ENCODE measurements around the gene GDF15. TPM values are rescaled to one million over a fixed set of nuclear protein-coding genes. Genes with fewer than 3 reads are reported as not detected.
"Not testable (repeated sequence)": the region's sequence is repeated elsewhere in the genome, so short reads cannot be mapped to it uniquely, and the experiment has no call there.

The GDF15 gene
- polyA plus RNA-seq, 1 donor from 2014 or later, result not detected

DNA sequence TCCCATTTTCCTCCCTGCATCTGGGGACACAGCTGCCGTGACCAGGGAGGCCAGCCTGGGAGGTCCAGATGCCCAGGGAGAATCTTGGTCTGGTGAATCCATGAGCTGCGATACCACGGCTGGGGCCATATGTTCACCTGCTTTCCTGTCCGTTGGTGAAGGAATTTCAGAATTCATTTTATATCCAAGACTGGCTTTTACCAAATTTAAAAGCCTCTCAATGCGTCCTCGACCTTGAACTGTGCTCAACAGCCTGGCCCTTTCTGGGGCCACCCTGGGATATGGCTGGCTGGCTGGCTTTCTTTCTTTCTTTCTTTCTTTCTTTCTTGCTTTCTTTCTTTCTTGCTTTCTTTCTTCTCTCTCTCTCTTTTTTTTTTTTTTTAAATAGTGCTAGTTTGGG lies 22.2 kb upstream of the GDF15 start:
- TF ChIP-seq EZH2 (IDR thresholded peaks at IDR 0.05; ENCODE audit: borderline replicate concordance, insufficient read depth, low read length, poor library complexity, severe bottlenecking) (no peak), RAD21 (conservative IDR thresholded peaks at IDR 0.05) (no peak), EP300 (conservative IDR thresholded peaks at IDR 0.05; ENCODE audit: poor library complexity, severe bottlenecking) (no peak), POLR2AphosphoS5 (IDR thresholded peaks at IDR 0.05) (no peak), SMC3 (conservative IDR thresholded peaks at IDR 0.05; ENCODE audit: poor library complexity) (no peak), MXI1 (conservative IDR thresholded peaks at IDR 0.05; ENCODE audit: poor library complexity, severe bottlenecking) (no peak), TAF1 (IDR thresholded peaks at IDR 0.05; ENCODE audit: low read depth) (no peak)
- TF ChIP-seq, protein P1, sequence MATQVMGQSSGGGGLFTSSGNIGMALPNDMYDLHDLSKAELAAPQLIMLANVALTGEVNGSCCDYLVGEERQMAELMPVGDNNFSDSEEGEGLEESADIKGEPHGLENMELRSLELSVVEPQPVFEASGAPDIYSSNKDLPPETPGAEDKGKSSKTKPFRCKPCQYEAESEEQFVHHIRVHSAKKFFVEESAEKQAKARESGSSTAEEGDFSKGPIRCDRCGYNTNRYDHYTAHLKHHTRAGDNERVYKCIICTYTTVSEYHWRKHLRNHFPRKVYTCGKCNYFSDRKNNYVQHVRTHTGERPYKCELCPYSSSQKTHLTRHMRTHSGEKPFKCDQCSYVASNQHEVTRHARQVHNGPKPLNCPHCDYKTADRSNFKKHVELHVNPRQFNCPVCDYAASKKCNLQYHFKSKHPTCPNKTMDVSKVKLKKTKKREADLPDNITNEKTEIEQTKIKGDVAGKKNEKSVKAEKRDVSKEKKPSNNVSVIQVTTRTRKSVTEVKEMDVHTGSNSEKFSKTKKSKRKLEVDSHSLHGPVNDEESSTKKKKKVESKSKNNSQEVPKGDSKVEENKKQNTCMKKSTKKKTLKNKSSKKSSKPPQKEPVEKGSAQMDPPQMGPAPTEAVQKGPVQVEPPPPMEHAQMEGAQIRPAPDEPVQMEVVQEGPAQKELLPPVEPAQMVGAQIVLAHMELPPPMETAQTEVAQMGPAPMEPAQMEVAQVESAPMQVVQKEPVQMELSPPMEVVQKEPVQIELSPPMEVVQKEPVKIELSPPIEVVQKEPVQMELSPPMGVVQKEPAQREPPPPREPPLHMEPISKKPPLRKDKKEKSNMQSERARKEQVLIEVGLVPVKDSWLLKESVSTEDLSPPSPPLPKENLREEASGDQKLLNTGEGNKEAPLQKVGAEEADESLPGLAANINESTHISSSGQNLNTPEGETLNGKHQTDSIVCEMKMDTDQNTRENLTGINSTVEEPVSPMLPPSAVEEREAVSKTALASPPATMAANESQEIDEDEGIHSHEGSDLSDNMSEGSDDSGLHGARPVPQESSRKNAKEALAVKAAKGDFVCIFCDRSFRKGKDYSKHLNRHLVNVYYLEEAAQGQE (IDR thresholded peaks at IDR 0.05; ENCODE audit: borderline replicate concordance), result no peak
- TF ChIP-seq, protein P2, sequence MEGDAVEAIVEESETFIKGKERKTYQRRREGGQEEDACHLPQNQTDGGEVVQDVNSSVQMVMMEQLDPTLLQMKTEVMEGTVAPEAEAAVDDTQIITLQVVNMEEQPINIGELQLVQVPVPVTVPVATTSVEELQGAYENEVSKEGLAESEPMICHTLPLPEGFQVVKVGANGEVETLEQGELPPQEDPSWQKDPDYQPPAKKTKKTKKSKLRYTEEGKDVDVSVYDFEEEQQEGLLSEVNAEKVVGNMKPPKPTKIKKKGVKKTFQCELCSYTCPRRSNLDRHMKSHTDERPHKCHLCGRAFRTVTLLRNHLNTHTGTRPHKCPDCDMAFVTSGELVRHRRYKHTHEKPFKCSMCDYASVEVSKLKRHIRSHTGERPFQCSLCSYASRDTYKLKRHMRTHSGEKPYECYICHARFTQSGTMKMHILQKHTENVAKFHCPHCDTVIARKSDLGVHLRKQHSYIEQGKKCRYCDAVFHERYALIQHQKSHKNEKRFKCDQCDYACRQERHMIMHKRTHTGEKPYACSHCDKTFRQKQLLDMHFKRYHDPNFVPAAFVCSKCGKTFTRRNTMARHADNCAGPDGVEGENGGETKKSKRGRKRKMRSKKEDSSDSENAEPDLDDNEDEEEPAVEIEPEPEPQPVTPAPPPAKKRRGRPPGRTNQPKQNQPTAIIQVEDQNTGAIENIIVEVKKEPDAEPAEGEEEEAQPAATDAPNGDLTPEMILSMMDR (IDR thresholded peaks at IDR 0.05; ENCODE audit: poor library complexity, severe bottlenecking), result no peak
- no peaks in the 10 kb centered on the region for H4K20me1 ChIP-seq (ENCODE audit: insufficient read depth)
- H3K9ac ChIP-seq (ENCODE audit: low read length), result no peak overlapping the region
- H3K27me3 ChIP-seq (ENCODE audit: insufficient read depth, low read depth, low read length), result no peaks in the 10 kb centered on the region
- no peaks in the 10 kb centered on the region for H3K9me2 ChIP-seq (ENCODE audit: insufficient read depth, low read length)
- no peak overlapping the region for H3K27ac ChIP-seq (ENCODE audit: low read length)
- no peak overlapping the region for H3K4me2 ChIP-seq (ENCODE audit: low read length)
- H3K9me3 ChIP-seq (ENCODE audit: low read length), result no peaks in the 10 kb centered on the region
- H2AFZ ChIP-seq (ENCODE audit: low read depth, low read length), result no peak overlapping the region
- no peaks in the 10 kb centered on the region for H3K36me3 ChIP-seq (ENCODE audit: insufficient read depth, low read length)
- no peak overlapping the region for H3K4me3 ChIP-seq (ENCODE audit: low read length)
- H3F3A ChIP-seq (ENCODE audit: insufficient read depth, low read length, poor library complexity, severe bottlenecking), result no peaks in the 10 kb centered on the region
- no peaks in the 10 kb centered on the region for H3K79me2 ChIP-seq (replicated peaks; ENCODE audit: insufficient read depth, low read length)

DNA sequence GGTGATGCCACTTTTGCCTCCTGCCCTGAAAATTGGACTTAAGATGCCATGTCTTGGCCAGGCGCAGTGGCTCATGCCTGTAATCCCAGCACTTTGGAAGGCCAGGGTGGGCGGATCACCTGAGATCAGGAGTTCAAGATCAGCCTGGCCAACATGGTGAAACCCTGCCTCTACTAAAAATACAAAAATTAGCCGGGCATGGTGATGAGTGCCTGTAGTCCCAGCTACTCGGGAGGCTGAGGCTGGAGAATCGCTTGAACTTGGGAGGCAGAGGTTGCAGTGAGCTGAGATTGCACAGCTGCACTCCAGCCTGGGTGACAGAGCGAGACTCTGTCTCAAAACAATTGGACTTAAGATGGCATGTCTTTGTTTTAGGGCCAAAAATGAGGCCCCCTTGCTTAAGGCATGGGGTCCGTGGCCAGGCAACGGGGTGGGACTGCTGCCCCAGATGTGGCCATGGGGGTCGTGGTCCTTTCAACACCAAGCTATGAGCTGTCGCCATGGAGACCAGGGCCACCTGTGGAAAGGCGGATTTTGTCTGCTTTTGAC lies 21.6 kb upstream of the GDF15 start:
- H3K9ac ChIP-seq (ENCODE audit: low read length); H3K9me2 ChIP-seq (ENCODE audit: insufficient read depth, low read length); H3K9me3 ChIP-seq (ENCODE audit: low read length); H3F3A ChIP-seq (ENCODE audit: insufficient read depth, low read length, poor library complexity, severe bottlenecking); H4K20me1 ChIP-seq (ENCODE audit: insufficient read depth); H3K4me2 ChIP-seq (ENCODE audit: low read length); H2AFZ ChIP-seq (ENCODE audit: low read depth, low read length); H3K27me3 ChIP-seq (ENCODE audit: insufficient read depth, low read depth, low read length); H3K27ac ChIP-seq (ENCODE audit: low read length); H3K4me3 ChIP-seq (ENCODE audit: low read length); H3K36me3 ChIP-seq (ENCODE audit: insufficient read depth, low read length); H3K79me2 ChIP-seq (replicated peaks; ENCODE audit: insufficient read depth, low read length): not testable (repeated sequence)
